GM12891 (cell line): Measurements from ENCODE around the gene VWA1.

Experiments
- PAX5 ChIP-seq: IDR thresholded peaks from 2 replicates; pipeline ENCODE4 v1.6.1; 2011; ENCODE audit warnings: low read length, moderate library complexity, mild to moderate bottlenecking; ENCODE audit not compliant: insufficient read depth, severe bottlenecking
- POLR2A ChIP-seq: IDR thresholded peaks from 2 replicates; pipeline ENCODE4 v1.6.1; 2011; ENCODE audit warnings: low read depth, low read length, control low read depth
- POLR2AphosphoS5 ChIP-seq: IDR thresholded peaks from 2 replicates; pipeline ENCODE4 v1.6.1; 2011; ENCODE audit warnings: low read depth, low read length, control low read depth
- TAF1 ChIP-seq: IDR thresholded peaks from 2 replicates; pipeline ENCODE4 v1.6.1; 2011; ENCODE audit warnings: low read depth, low read length, control low read depth

GRCh38 chr1:1423245-1423597 lies 12.3 kb upstream of the VWA1 start:
- TF ChIP-seq POLR2A: no peak
- TF ChIP-seq TAF1: no peak
- TF ChIP-seq POLR2AphosphoS5: no peak
- no peak for TF ChIP-seq PAX5
